Uterus (tissue), 2 donors: ENCODE data around the gene GADD45G.

Experiments
- POLR2A ChIP-seq, 2 donors: fragments of 450-650 bp; IDR thresholded peaks; one replicate each; pipeline ENCODE4 v1.6.1; 2016; ENCODE audit warnings: antibody characterized with exemption in 2 of 2, mild to moderate bottlenecking in 1 of 2, moderate library complexity in 1 of 2
- TF ChIP-seq, protein P1 (sequence below), 4 experiments: fragments of 200-600 bp in 2 of 4; fragments of 450-650 bp in 2 of 4; sonication (generic) in 2 of 4; IDR thresholded peaks; one replicate each; pipeline ENCODE4 v1.5.1; 2016 to 2019; ENCODE audit warnings: antibody characterized with exemption in 4 of 4, mild to moderate bottlenecking in 2 of 4, moderate library complexity in 1 of 4

DNA sequence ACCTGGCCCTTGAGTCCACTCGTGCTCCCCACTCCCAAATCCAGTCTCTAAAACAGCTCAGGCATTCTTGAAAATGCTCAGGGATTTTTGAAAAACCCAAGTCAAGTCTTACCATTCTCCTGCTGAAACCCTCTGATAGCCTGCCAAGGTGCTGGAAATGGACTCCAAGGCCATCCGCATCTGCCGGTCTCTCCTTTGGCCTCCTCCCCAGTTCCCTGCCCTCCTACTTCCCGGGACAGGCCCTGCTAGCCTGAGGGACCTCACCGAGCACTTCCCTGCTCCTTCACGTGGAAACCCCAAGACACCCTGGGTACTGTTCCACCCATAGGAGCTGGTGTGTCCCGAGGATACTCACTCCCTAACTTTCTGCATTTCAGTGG, 49.8 kb upstream of the GADD45G start:
- TF ChIP-seq, protein P1, sequence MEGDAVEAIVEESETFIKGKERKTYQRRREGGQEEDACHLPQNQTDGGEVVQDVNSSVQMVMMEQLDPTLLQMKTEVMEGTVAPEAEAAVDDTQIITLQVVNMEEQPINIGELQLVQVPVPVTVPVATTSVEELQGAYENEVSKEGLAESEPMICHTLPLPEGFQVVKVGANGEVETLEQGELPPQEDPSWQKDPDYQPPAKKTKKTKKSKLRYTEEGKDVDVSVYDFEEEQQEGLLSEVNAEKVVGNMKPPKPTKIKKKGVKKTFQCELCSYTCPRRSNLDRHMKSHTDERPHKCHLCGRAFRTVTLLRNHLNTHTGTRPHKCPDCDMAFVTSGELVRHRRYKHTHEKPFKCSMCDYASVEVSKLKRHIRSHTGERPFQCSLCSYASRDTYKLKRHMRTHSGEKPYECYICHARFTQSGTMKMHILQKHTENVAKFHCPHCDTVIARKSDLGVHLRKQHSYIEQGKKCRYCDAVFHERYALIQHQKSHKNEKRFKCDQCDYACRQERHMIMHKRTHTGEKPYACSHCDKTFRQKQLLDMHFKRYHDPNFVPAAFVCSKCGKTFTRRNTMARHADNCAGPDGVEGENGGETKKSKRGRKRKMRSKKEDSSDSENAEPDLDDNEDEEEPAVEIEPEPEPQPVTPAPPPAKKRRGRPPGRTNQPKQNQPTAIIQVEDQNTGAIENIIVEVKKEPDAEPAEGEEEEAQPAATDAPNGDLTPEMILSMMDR (IDR thresholded peaks at IDR 0.05): no peak
- no peak for TF ChIP-seq POLR2A (IDR thresholded peaks at IDR 0.05)
